HepG2 (cell line): ENCODE data around the gene LMAN2L. TPM values are rescaled to one million over a fixed set of nuclear protein-coding genes. Genes with fewer than 3 reads are reported as not detected.

Experiments used
- AGO1 ChIP-seq: fragments of 200-400 bp; formaldehyde crosslinking; IDR thresholded peaks from 2 replicates; pipeline ENCODE4 v1.6.1; 2017; ENCODE audit warnings: mild to moderate bottlenecking, low read depth, low read length, moderate library complexity; ENCODE audit not compliant: poor library complexity, severe bottlenecking
- ATF7-NPFF ChIP-seq: sonication (generic); formaldehyde crosslinking; IDR thresholded peaks from 2 replicates; pipeline ENCODE4 v1.8.1; 2023; ENCODE audit warnings: mild to moderate bottlenecking, low read depth, missing genetic modification reagents, moderate library complexity
- BORCS8-MEF2B ChIP-seq: sonication (generic); formaldehyde crosslinking; IDR thresholded peaks from 2 replicates; pipeline ENCODE4 v1.8.0; 2022; ENCODE audit warnings: mild to moderate bottlenecking, missing genetic modification reagents
- DMAP1 ChIP-seq: IDR thresholded peaks from 2 replicates; pipeline ENCODE4 v1.6.1; 2016
- E2F5 ChIP-seq: sonication (generic); formaldehyde crosslinking; conservative IDR thresholded peaks from 2 replicates; pipeline ENCODE4 v1.4.0; 2020; ENCODE audit warnings: missing genetic modification reagents
- JUN ChIP-seq: sonication (generic); formaldehyde crosslinking; IDR thresholded peaks from 2 replicates; pipeline ENCODE4 v1.4.0; 2020; ENCODE audit warnings: mild to moderate bottlenecking, missing genetic modification reagents
- KLF15 ChIP-seq: sonication (generic); formaldehyde crosslinking; IDR thresholded peaks from 2 replicates; pipeline ENCODE4 v1.8.1; 2023; ENCODE audit warnings: borderline replicate concordance, mild to moderate bottlenecking, inconsistent platforms, missing genetic modification reagents, mixed read lengths
- LBX2 ChIP-seq: sonication (generic); formaldehyde crosslinking; IDR thresholded peaks from 2 replicates; pipeline ENCODE4 v1.5.0; 2020; ENCODE audit warnings: missing genetic modification reagents, mild to moderate bottlenecking, borderline replicate concordance
- PHB2 ChIP-seq: fragments of 450-650 bp; IDR thresholded peaks from 2 replicates; pipeline ENCODE4 v1.6.1; 2018; ENCODE audit not compliant: partially characterized antibody
- PPARG ChIP-seq: conservative IDR thresholded peaks from 2 replicates; pipeline ENCODE4 v1.6.1; 2016; ENCODE audit warnings: missing biosample characterization, missing genetic modification reagents
- RXRB ChIP-seq: IDR thresholded peaks from 2 replicates; pipeline ENCODE4 v1.6.1; 2016; ENCODE audit warnings: borderline replicate concordance, missing genetic modification reagents, missing compliant biosample characterization
- SMAD3 ChIP-seq: sonication (generic); formaldehyde crosslinking; IDR thresholded peaks from 2 replicates; pipeline ENCODE4 v1.4.0; 2020; ENCODE audit warnings: missing genetic modification reagents
- SRY ChIP-seq: sonication (generic); formaldehyde crosslinking; IDR thresholded peaks from 2 replicates; pipeline ENCODE4 v1.8.0; 2022; ENCODE audit warnings: mild to moderate bottlenecking, missing genetic modification reagents
- ZKSCAN8 ChIP-seq: IDR thresholded peaks from 2 replicates; pipeline ENCODE4 v1.6.1; 2016; ENCODE audit warnings: borderline replicate concordance, missing genetic modification reagents, missing compliant biosample characterization
- ZMAT3 ChIP-seq: sonication (generic); formaldehyde crosslinking; conservative IDR thresholded peaks from 2 replicates; pipeline ENCODE4 v1.7.0; 2021; ENCODE audit warnings: missing genetic modification reagents
- ZNF232 ChIP-seq: sonication (generic); formaldehyde crosslinking; IDR thresholded peaks from 2 replicates; pipeline ENCODE4 v1.4.0; 2020; ENCODE audit warnings: missing genetic modification reagents, borderline replicate concordance
- ZNF251 ChIP-seq: sonication (generic); formaldehyde crosslinking; IDR thresholded peaks from 2 replicates; pipeline ENCODE4 v1.9.0; 2021; ENCODE audit warnings: mild to moderate bottlenecking, missing genetic modification reagents
- ZNF383 ChIP-seq: sonication (generic); formaldehyde crosslinking; IDR thresholded peaks from 2 replicates; pipeline ENCODE4 v1.4.0; 2020; ENCODE audit warnings: missing genetic modification reagents, mild to moderate bottlenecking, borderline replicate concordance
- ZNF460 ChIP-seq: sonication (generic); formaldehyde crosslinking; IDR thresholded peaks from 2 replicates; pipeline ENCODE4 v1.5.1; 2020; ENCODE audit warnings: missing genetic modification reagents, mild to moderate bottlenecking, borderline replicate concordance
- ZNF761 ChIP-seq: sonication (generic); formaldehyde crosslinking; conservative IDR thresholded peaks from 2 replicates; pipeline ENCODE4 v1.4.0; 2020; ENCODE audit warnings: mild to moderate bottlenecking, missing genetic modification reagents
- polyA plus RNA-seq, 8 experiments: library from polyadenylated mRNA; depleted of rRNA in 3 of 8; stranded (reverse) in 7 of 8; unstranded in 1 of 8; fragments of >200 nt; fragmentation: Illumina TruSeq in 4 of 8; extraction: Trizol in 4 of 8; gene quantifications; 2 replicates each; pipeline versions ENCODE4 v1.2.1 to v1.2.3, GENCODE V29; 2011 to 2016; ENCODE audit warnings: low read depth in 4 of 8, missing spikeins in 1 of 8, mixed read lengths in 1 of 8; ENCODE audit not compliant: insufficient read depth in 1 of 8
- total RNA-seq, 5 experiments: library from RNA; depleted of rRNA; stranded (reverse); fragments of >200 nt; fragmentation: Illumina TruSeq; extraction: Trizol; gene quantifications; 2 replicates each; pipeline ENCODE4 v1.2.3, GENCODE V29; 2016; ENCODE audit warnings: low read depth in 1 of 5
- TF ChIP-seq, protein P1 (sequence below): IDR thresholded peaks from 2 replicates; pipeline ENCODE4 v1.6.1; 2016; ENCODE audit warnings: low read depth
- TF ChIP-seq, protein P2 (sequence below): sonication (generic); formaldehyde crosslinking; IDR thresholded peaks from 2 replicates; pipeline ENCODE4 v1.4.0; 2020; ENCODE audit warnings: mild to moderate bottlenecking, low read depth, missing genetic modification reagents
- TF ChIP-seq, protein P3 (sequence below): sonication (generic); formaldehyde crosslinking; IDR thresholded peaks from 2 replicates; pipeline ENCODE4 v1.5.0; 2020; ENCODE audit warnings: missing genetic modification reagents
- TF ChIP-seq, protein P4 (sequence below): fragments of 450-650 bp; IDR thresholded peaks from 2 replicates; pipeline ENCODE4 v1.6.1; 2016
- TF ChIP-seq, protein P5 (sequence below): sonication (generic); formaldehyde crosslinking; IDR thresholded peaks from 2 replicates; pipeline ENCODE4 v1.8.0; 2023; ENCODE audit warnings: mild to moderate bottlenecking, missing genetic modification reagents

Gene LMAN2L
- total and polyA plus RNA-seq, 2 of the 13 experiments (the other 11 are each of a cell fraction or from before 2014, with no cell fraction given), result 39.1 to 57.9 TPM

DNA sequence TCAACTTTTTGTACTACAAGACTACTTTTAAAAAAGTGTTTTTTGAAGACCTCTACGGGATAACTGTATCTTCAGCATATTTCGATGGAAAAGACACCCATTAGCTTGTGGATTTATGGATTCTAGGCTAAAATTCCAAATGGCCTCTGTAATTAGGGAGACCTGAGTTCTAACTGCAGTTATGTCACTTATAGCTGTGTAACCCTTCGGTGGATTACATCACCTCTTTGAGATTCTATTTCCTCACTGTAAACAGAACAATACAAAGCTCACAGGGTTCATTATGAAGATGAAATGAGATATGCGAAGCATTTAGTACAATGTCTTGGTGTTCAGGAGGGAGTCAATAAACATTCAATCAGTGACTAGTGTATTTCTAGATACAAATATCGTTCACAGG lies 24.2 kb downstream of the LMAN2L start (continued):
- TF ChIP-seq ZNF251 (CRISPR knock-in tag), result no peak
- TF ChIP-seq, protein P1, sequence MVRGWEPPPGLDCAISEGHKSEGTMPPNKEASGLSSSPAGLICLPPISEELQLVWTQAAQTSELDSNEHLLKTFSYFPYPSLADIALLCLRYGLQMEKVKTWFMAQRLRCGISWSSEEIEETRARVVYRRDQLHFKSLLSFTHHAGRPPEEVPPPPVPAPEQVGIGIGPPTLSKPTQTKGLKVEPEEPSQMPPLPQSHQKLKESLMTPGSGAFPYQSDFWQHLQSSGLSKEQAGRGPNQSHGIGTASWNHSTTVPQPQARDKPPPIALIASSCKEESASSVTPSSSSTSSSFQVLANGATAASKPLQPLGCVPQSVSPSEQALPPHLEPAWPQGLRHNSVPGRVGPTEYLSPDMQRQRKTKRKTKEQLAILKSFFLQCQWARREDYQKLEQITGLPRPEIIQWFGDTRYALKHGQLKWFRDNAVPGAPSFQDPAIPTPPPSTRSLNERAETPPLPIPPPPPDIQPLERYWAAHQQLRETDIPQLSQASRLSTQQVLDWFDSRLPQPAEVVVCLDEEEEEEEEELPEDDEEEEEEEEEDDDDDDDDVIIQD (CRISPR knock-in tag), result peak; percentile 37; the same call in 1 of the 2 replicates
- TF ChIP-seq ZKSCAN8 (CRISPR knock-in tag), result no peak
- TF ChIP-seq SRY (CRISPR knock-in tag), result no peak
- TF ChIP-seq JUN (CRISPR knock-in tag), result peak; percentile 45; the same call in 1 of the 2 replicates
- TF ChIP-seq, protein P2, sequence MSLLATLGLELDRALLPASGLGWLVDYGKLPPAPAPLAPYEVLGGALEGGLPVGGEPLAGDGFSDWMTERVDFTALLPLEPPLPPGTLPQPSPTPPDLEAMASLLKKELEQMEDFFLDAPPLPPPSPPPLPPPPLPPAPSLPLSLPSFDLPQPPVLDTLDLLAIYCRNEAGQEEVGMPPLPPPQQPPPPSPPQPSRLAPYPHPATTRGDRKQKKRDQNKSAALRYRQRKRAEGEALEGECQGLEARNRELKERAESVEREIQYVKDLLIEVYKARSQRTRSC, result no peak
- no peak for TF ChIP-seq PPARG (CRISPR knock-in tag)
- TF ChIP-seq, protein P3, sequence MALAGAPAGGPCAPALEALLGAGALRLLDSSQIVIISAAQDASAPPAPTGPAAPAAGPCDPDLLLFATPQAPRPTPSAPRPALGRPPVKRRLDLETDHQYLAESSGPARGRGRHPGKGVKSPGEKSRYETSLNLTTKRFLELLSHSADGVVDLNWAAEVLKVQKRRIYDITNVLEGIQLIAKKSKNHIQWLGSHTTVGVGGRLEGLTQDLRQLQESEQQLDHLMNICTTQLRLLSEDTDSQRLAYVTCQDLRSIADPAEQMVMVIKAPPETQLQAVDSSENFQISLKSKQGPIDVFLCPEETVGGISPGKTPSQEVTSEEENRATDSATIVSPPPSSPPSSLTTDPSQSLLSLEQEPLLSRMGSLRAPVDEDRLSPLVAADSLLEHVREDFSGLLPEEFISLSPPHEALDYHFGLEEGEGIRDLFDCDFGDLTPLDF, result 0 out of 2 replicates have a peak, but pooled peaks have one; percentile 20
- TF ChIP-seq PHB2, result no peak
- TF ChIP-seq AGO1, result no peak
- TF ChIP-seq ZMAT3 (CRISPR knock-in tag), result no peak
- no peak for TF ChIP-seq LBX2 (CRISPR knock-in tag)
- TF ChIP-seq, protein P4, sequence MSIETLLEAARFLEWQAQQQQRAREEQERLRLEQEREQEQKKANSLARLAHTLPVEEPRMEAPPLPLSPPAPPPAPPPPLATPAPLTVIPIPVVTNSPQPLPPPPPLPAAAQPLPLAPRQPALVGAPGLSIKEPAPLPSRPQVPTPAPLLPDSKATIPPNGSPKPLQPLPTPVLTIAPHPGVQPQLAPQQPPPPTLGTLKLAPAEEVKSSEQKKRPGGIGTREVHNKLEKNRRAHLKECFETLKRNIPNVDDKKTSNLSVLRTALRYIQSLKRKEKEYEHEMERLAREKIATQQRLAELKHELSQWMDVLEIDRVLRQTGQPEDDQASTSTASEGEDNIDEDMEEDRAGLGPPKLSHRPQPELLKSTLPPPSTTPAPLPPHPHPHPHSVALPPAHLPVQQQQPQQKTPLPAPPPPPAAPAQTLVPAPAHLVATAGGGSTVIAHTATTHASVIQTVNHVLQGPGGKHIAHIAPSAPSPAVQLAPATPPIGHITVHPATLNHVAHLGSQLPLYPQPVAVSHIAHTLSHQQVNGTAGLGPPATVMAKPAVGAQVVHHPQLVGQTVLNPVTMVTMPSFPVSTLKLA, result no peak
- 0 out of 2 replicates have a peak, but pooled peaks have one; percentile 45 for TF ChIP-seq RXRB
- TF ChIP-seq ZNF460 (CRISPR knock-in tag), result no peak
- TF ChIP-seq ZNF761 (CRISPR knock-in tag), result no peak
- TF ChIP-seq ZNF232, result no peak
- TF ChIP-seq KLF15 (CRISPR knock-in tag), result no peak
- TF ChIP-seq, protein P5, sequence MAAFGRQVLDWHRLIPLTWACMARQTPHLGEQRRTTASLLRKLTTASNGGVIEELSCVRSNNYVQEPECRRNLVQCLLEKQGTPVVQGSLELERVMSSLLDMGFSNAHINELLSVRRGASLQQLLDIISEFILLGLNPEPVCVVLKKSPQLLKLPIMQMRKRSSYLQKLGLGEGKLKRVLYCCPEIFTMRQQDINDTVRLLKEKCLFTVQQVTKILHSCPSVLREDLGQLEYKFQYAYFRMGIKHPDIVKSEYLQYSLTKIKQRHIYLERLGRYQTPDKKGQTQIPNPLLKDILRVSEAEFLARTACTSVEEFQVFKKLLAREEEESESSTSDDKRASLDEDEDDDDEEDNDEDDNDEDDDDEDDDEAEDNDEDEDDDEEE (CRISPR knock-in tag), result no peak
- no peak for TF ChIP-seq BORCS8-MEF2B (CRISPR knock-in tag)
- TF ChIP-seq ZNF383 (CRISPR knock-in tag), result no peak
- no peak for TF ChIP-seq E2F5 (CRISPR knock-in tag)
- TF ChIP-seq SMAD3, result no peak
- no peak for TF ChIP-seq ATF7-NPFF (CRISPR knock-in tag)
- no peak for TF ChIP-seq DMAP1 (CRISPR knock-in tag)
